ENCODE measurements around the gene MFN2.

Gene MFN2

GRCh38 chr1:11979851-11980675 is at the start of gene MFN2 (continued):
- TF ChIP-seq ZNF654 (tag by site-specific recombination; IDR thresholded peaks at IDR 0.05; ENCODE audit: low read depth) (no peak), ZSCAN16 (tag by site-specific recombination; IDR thresholded peaks at IDR 0.05) (0 out of 2 replicates have a peak, but pooled peaks have one; percentile 18), ZNF791 (tag by site-specific recombination; IDR thresholded peaks at IDR 0.05) (no peak), ZBTB49 (tag by site-specific recombination; IDR thresholded peaks at IDR 0.05; ENCODE audit: low read depth) (no peak), ZBTB11 (tag by site-specific recombination; conservative IDR thresholded peaks at IDR 0.05; ENCODE audit: low read depth) (peak; percentile 60; the same call in 1 of the 2 replicates), ZBTB1 (tag by site-specific recombination; IDR thresholded peaks at IDR 0.05) (no peak), ZIC2 (tag by site-specific recombination; IDR thresholded peaks at IDR 0.05) (peak; percentile 39; the same call in 1 of the 2 replicates), ZSCAN4 (tag by site-specific recombination; IDR thresholded peaks at IDR 0.05) (0 out of 2 replicates have a peak, but pooled peaks have one; percentile 11), KLF1 (tag by site-specific recombination; IDR thresholded peaks at IDR 0.05) (peak; percentile 82), ZNF776 (tag by site-specific recombination; IDR thresholded peaks at IDR 0.05; ENCODE audit: borderline replicate concordance) (no peak), ZNF366 (tag by site-specific recombination; conservative IDR thresholded peaks at IDR 0.05) (peak; percentile 65; the same call in 1 of the 2 replicates), ZNF292 (tag by site-specific recombination; IDR thresholded peaks at IDR 0.05; ENCODE audit: borderline replicate concordance, low read depth) (no peak), ZNF280C (tag by site-specific recombination; IDR thresholded peaks at IDR 0.05) (no peak), ELK4 (IDR thresholded peaks at IDR 0.05; ENCODE audit: borderline replicate concordance, low read depth, low read length) (no peak), ZNF626 (tag by site-specific recombination; IDR thresholded peaks at IDR 0.05) (no peak), BCL11A (tag by site-specific recombination; IDR thresholded peaks at IDR 0.05; ENCODE audit: low read depth) (peak; percentile 75), OVOL3 (tag by site-specific recombination; IDR thresholded peaks at IDR 0.05) (no peak), ZNF624 (tag by site-specific recombination; IDR thresholded peaks at IDR 0.05) (no peak), KLF7 (tag by site-specific recombination; IDR thresholded peaks at IDR 0.05; ENCODE audit: borderline replicate concordance) (no peak), ZEB2 (tag by site-specific recombination; IDR thresholded peaks at IDR 0.05) (peak; percentile 63; the same call in 1 of the 2 replicates), SCRT1 (tag by site-specific recombination; IDR thresholded peaks at IDR 0.05; ENCODE audit: borderline replicate concordance) (no peak), ZNF488 (tag by site-specific recombination; IDR thresholded peaks at IDR 0.05) (no peak), ZNF449 (tag by site-specific recombination; IDR thresholded peaks at IDR 0.05) (no peak; the same call in 1 of the 2 replicates), ZNF843 (tag by site-specific recombination; IDR thresholded peaks at IDR 0.05) (peak; percentile 72; the same call in 1 of the 2 replicates)
